Measurements from ENCODE around the gene SHROOM1. TPM values are rescaled to one million over a fixed set of nuclear protein-coding genes. Genes with fewer than 3 reads are reported as not detected.

Gene SHROOM1
- total RNA-seq, 1 experiment from 2014 or later = 0.54 TPM

- intact Hi-C loops (cut with micrococcal nuclease; ENCODE audit: unreplicated experiment) = no loop called here
Measured at GRCh38 chr5:132787076-132787475, 43.4 kb downstream of the SHROOM1 start.

GRCh38 chr5:132785864-132786263, 44.6 kb downstream of the SHROOM1 start:
- no peak for DNase-seq (ENCODE audit: low spot score)
- ChIA-PET CTCF (no interaction called here), POLR2A (ENCODE audit: low non-redundant PET) (interaction anchor here (0.6 kb wide), 1 partner anchor 33 kb away, joined by 3 read pairs; no protein-coding TSS in a partner anchor)
- Histone ChIP-seq H3K27me3 (replicated peaks; ENCODE audit: insufficient read depth, low read depth, low read length, poor library complexity) (no peaks in the 10 kb centered on the region), H3K9me3 (ENCODE audit: low read depth, low read length, poor library complexity, severe bottlenecking) (no peaks in the 10 kb centered on the region), H3K36me3 (ENCODE audit: insufficient read depth, low read length, poor library complexity, severe bottlenecking) (no peaks in the 10 kb centered on the region), H3K4me3 (ENCODE audit: low read depth, low read length, poor library complexity, severe bottlenecking) (no peak overlapping the region), H3K4me1 (ENCODE audit: insufficient read depth, low read length, poor library complexity, severe bottlenecking) (no peaks in the 10 kb centered on the region), H3K27ac (ENCODE audit: low read depth, low read length, poor library complexity, severe bottlenecking) (no peak overlapping the region)
- intact Hi-C loops (cut with micrococcal nuclease; ENCODE audit: unreplicated experiment) = no loop called here
- BruUV-seq (replicated peaks) = no TSS peak
- TF ChIP-seq CTCF (conservative IDR thresholded peaks at IDR 0.05; ENCODE audit: low read depth, low read length) (no peak), EZH2 (IDR thresholded peaks at IDR 0.05; ENCODE audit: borderline replicate concordance, low read depth, low read length, poor library complexity, severe bottlenecking) (no peak)

More at GRCh38 chr5:132787076-132787475, 43.4 kb downstream of the SHROOM1 start:
- no peak for DNase-seq (ENCODE audit: low spot score)
- H3K27me3 ChIP-seq (replicated peaks; ENCODE audit: insufficient read depth, low read depth, low read length, poor library complexity) = no peaks in the 10 kb centered on the region
- CTCF ChIA-PET = no interaction called here
- no TSS peak for BruUV-seq (replicated peaks)
- TF ChIP-seq EZH2 (IDR thresholded peaks at IDR 0.05; ENCODE audit: borderline replicate concordance, low read depth, low read length, poor library complexity, severe bottlenecking) (no peak), CTCF (conservative IDR thresholded peaks at IDR 0.05; ENCODE audit: low read depth, low read length) (no peak)
- no peaks in the 10 kb centered on the region for H3K4me1 ChIP-seq (ENCODE audit: insufficient read depth, low read length, poor library complexity, severe bottlenecking)
- H3K36me3 ChIP-seq (ENCODE audit: insufficient read depth, low read length, poor library complexity, severe bottlenecking) = no peaks in the 10 kb centered on the region
- no peaks in the 10 kb centered on the region for H3K9me3 ChIP-seq (ENCODE audit: low read depth, low read length, poor library complexity, severe bottlenecking)
- POLR2A ChIA-PET (ENCODE audit: low non-redundant PET) = no interaction called here
- H3K4me3 ChIP-seq (ENCODE audit: low read depth, low read length, poor library complexity, severe bottlenecking) = no peak overlapping the region
- no peak overlapping the region for H3K27ac ChIP-seq (ENCODE audit: low read depth, low read length, poor library complexity, severe bottlenecking)

DNA sequence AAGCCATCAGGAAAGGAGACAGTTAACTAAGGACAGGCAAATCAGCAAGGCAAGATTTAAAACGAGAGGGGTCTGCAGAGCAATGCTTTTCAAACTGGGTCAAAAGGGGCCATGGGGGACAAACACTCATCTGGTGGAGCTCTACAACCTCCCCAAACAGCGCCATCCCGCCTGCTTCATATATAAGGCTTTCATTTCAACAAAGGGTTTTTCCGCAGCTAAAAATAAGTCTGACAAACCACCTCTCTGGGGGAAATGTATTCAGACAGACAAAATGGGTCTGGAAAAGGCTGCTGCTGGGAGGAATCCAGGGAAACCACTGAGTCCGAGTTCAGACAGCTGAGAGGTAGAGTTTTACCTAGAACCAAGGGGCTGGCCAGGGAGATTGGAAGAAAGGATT, 45.1 kb downstream of the SHROOM1 start:
- DNase-seq (ENCODE audit: low spot score) = no peak
- H3K4me1 ChIP-seq (ENCODE audit: insufficient read depth, low read length, poor library complexity, severe bottlenecking) = no peaks in the 10 kb centered on the region
- H3K27ac ChIP-seq (ENCODE audit: low read depth, low read length, poor library complexity, severe bottlenecking) = no peak overlapping the region
- no TSS peak for BruUV-seq (replicated peaks)
- no peak overlapping the region for H3K4me3 ChIP-seq (ENCODE audit: low read depth, low read length, poor library complexity, severe bottlenecking)
- no peaks in the 10 kb centered on the region for H3K36me3 ChIP-seq (ENCODE audit: insufficient read depth, low read length, poor library complexity, severe bottlenecking)
- intact Hi-C loops (cut with micrococcal nuclease; ENCODE audit: unreplicated experiment) = no loop called here
- H3K27me3 ChIP-seq (replicated peaks; ENCODE audit: insufficient read depth, low read depth, low read length, poor library complexity) = no peaks in the 10 kb centered on the region
- no peaks in the 10 kb centered on the region for H3K9me3 ChIP-seq (ENCODE audit: low read depth, low read length, poor library complexity, severe bottlenecking)
- CTCF ChIA-PET = no interaction called here
- POLR2A ChIA-PET (ENCODE audit: low non-redundant PET) = interaction anchor here (0.7 kb wide), 1 partner anchor 109 kb away, joined by 4 read pairs; no protein-coding TSS in a partner anchor
- no peak for TF ChIP-seq EZH2 (IDR thresholded peaks at IDR 0.05; ENCODE audit: borderline replicate concordance, low read depth, low read length, poor library complexity, severe bottlenecking)
- TF ChIP-seq CTCF (conservative IDR thresholded peaks at IDR 0.05; ENCODE audit: low read depth, low read length) = no peak
